IMR-90 (cell line): Measurements from ENCODE around the gene LTBP2. TPM values are rescaled to one million over a fixed set of nuclear protein-coding genes. Genes with fewer than 3 reads are reported as not detected.

Experiments
- ATAC-seq: fragments of 200-7000 bp; cut with Tn5 transposase; 2 replicates; pipeline ENCODE4 v1.9.1; 2020; ENCODE audit warnings: low read depth, mild to moderate bottlenecking, moderate library complexity
- BruUV-seq: library from RNA; stranded (reverse); fragments of 400-500 nt; replicated peaks from 2 replicates; lab custom pipeline; 2021; lab: Mats Ljungman, UMichigan
- CTCF ChIA-PET: fragments of 300-600 bp; formaldehyde crosslinking; extraction: SDS; loops from one replicate; lab custom pipeline; 2021; ENCODE audit warnings: antibody characterized with exemption; lab: Yijun Ruan, JAX
- POLR2A ChIA-PET: fragments of 300-600 bp; sonication (Branson Sonifier 250); formaldehyde crosslinking; loops from one replicate; lab custom pipeline; 2022; ENCODE audit warnings: antibody characterized with exemption; ENCODE audit not compliant: unreplicated experiment; lab: Charles Lee
- DNase-seq: peaks from one replicate; pipeline ENCODE4 v3.0.0; 2013
- H2AFZ ChIP-seq: replicated peaks from 2 replicates; pipeline ENCODE3; 2013; ENCODE audit warnings: low read length, mild to moderate bottlenecking; ENCODE audit not compliant: poor library complexity
- H2AK5ac ChIP-seq: 2 replicates; pipeline ENCODE4 v1.6.1; 2013; ENCODE audit warnings: low read depth, low read length, inconsistent platforms
- H2AK9ac ChIP-seq: replicated peaks from 2 replicates; pipeline ENCODE3; 2013; ENCODE audit warnings: mild to moderate bottlenecking, low read depth, low read length, moderate library complexity; ENCODE audit not compliant: poor library complexity
- H2BK120ac ChIP-seq: 2 replicates; pipeline ENCODE4 v1.6.1; 2013; ENCODE audit warnings: low read depth, low read length, inconsistent platforms
- H2BK15ac ChIP-seq: 3 replicates; pipeline ENCODE4 v1.6.1; 2013; ENCODE audit warnings: low read depth, low read length, inconsistent platforms
- H2BK20ac ChIP-seq: 2 replicates; pipeline ENCODE4 v1.6.1; 2013; ENCODE audit warnings: low read depth, mild to moderate bottlenecking, inconsistent platforms, low read length, moderate library complexity
- H2BK5ac ChIP-seq: 2 replicates; pipeline ENCODE4 v1.6.1; 2013; ENCODE audit warnings: mild to moderate bottlenecking, low read depth, low read length, inconsistent platforms; ENCODE audit not compliant: poor library complexity, severe bottlenecking
- H3K14ac ChIP-seq: replicated peaks from 2 replicates; pipeline ENCODE4 v1.6.1; 2013; ENCODE audit warnings: low read depth, low read length, inconsistent platforms
- H3K18ac ChIP-seq: 2 replicates; pipeline ENCODE4 v1.6.1; 2013; ENCODE audit warnings: low read depth, low read length, control low read depth
- H3K23ac ChIP-seq: 2 replicates; pipeline ENCODE4 v1.6.1; 2013; ENCODE audit warnings: low read depth, low read length, inconsistent platforms
- H3K27ac ChIP-seq: 2 replicates; pipeline ENCODE4 v1.5.1; 2013; ENCODE audit warnings: mild to moderate bottlenecking, control low read depth, low read length; ENCODE audit not compliant: insufficient read depth
- H3K27me3 ChIP-seq: 2 replicates; pipeline ENCODE4 v1.6.1; 2013; ENCODE audit warnings: low read length; ENCODE audit not compliant: control insufficient read depth, insufficient read depth
- H3K36me3 ChIP-seq: 2 replicates; pipeline ENCODE4 v1.6.1; 2013; ENCODE audit warnings: low read length, mixed read lengths; ENCODE audit not compliant: control insufficient read depth, insufficient read depth
- H3K4ac ChIP-seq: 2 replicates; pipeline ENCODE4 v1.6.1; 2013; ENCODE audit warnings: low read depth, low read length, inconsistent platforms
- H3K4me1 ChIP-seq: 2 replicates; pipeline ENCODE4 v1.6.1; 2013; ENCODE audit warnings: low read length, mixed read lengths; ENCODE audit not compliant: control insufficient read depth, insufficient read depth
- H3K4me2 ChIP-seq: 2 replicates; pipeline ENCODE4 v1.6.1; 2013; ENCODE audit warnings: low read depth, mild to moderate bottlenecking, control low read depth, low read length, moderate library complexity
- H3K4me3 ChIP-seq: 2 replicates; pipeline ENCODE4 v1.5.1; 2013; ENCODE audit warnings: low read depth, mild to moderate bottlenecking, control low read depth, low read length, moderate library complexity; ENCODE audit not compliant: insufficient read depth
- H3K56ac ChIP-seq: 2 replicates; pipeline ENCODE4 v1.6.1; 2013; ENCODE audit warnings: low read length, inconsistent platforms; ENCODE audit not compliant: insufficient read depth; ENCODE audit errors: extremely low read depth
- H3K79me1 ChIP-seq, 2 experiments: 2 replicates each; pipeline ENCODE4 v1.6.1; 2013; ENCODE audit warnings: low read length in 2 of 2, inconsistent platforms in 1 of 2, low read depth in 1 of 2
- H3K9ac ChIP-seq: 2 replicates; pipeline ENCODE4 v1.6.1; 2013; ENCODE audit warnings: low read depth, low read length, control low read depth
- H3K9me1 ChIP-seq: 2 replicates; pipeline ENCODE4 v1.6.1; 2013; ENCODE audit warnings: low read length, inconsistent platforms; ENCODE audit not compliant: insufficient read depth
- H3K9me3 ChIP-seq: 2 replicates; pipeline ENCODE4 v1.6.1; 2013; ENCODE audit warnings: low read length; ENCODE audit not compliant: control insufficient read depth, insufficient read depth
- H4K20me1 ChIP-seq: 2 replicates; pipeline ENCODE4 v1.6.1; 2013; ENCODE audit warnings: low read length, inconsistent platforms; ENCODE audit not compliant: insufficient read depth
- H4K5ac ChIP-seq: 2 replicates; pipeline ENCODE4 v1.6.1; 2013; ENCODE audit warnings: mild to moderate bottlenecking, low read depth, low read length, control low read depth
- H4K8ac ChIP-seq, 2 experiments: 2 replicates each; pipeline ENCODE4 v1.6.1; 2013; ENCODE audit warnings: low read depth in 2 of 2, low read length in 2 of 2, control low read depth in 1 of 2, inconsistent platforms in 1 of 2
- H4K91ac ChIP-seq: 2 replicates; pipeline ENCODE4 v1.6.1; 2013; ENCODE audit warnings: low read depth, low read length, inconsistent platforms; ENCODE audit not compliant: insufficient read depth
- BHLHE40 ChIP-seq: fragments of 150-350 bp; IDR thresholded peaks from 2 replicates; pipeline ENCODE4 v1.6.1; 2016; ENCODE audit warnings: mild to moderate bottlenecking, low read depth, low read length
- CEBPB ChIP-seq: IDR thresholded peaks from 2 replicates; pipeline ENCODE4 v1.6.1; 2012; ENCODE audit warnings: low read depth, low read length, improper control_type of control experiment
- FOS ChIP-seq: fragments of 150-350 bp; IDR thresholded peaks from 2 replicates; pipeline ENCODE4 v1.6.1; 2016; ENCODE audit warnings: low read depth, low read length
- MAFK ChIP-seq: IDR thresholded peaks from 2 replicates; pipeline ENCODE4 v1.6.1; 2012; ENCODE audit warnings: low read depth, low read length, improper control_type of control experiment
- MAZ ChIP-seq: IDR thresholded peaks from 2 replicates; pipeline ENCODE4 v1.6.1; 2012; ENCODE audit warnings: low read depth, mild to moderate bottlenecking, low read length, improper control_type of control experiment, moderate library complexity, borderline replicate concordance
- MXI1 ChIP-seq: IDR thresholded peaks from 2 replicates; pipeline ENCODE4 v1.6.1; 2012; ENCODE audit warnings: low read depth, mild to moderate bottlenecking, low read length, moderate library complexity, borderline replicate concordance
- NFE2L2 ChIP-seq: fragments of 150-350 bp; IDR thresholded peaks from 2 replicates; pipeline ENCODE4 v1.6.1; 2016; ENCODE audit warnings: low read depth, mild to moderate bottlenecking, low read length
- POLR2A ChIP-seq: IDR thresholded peaks from 2 replicates; pipeline ENCODE4 v1.6.1; 2012; ENCODE audit warnings: mild to moderate bottlenecking, low read depth, low read length
- RCOR1 ChIP-seq: IDR thresholded peaks from 2 replicates; pipeline ENCODE4 v1.6.1; 2012; ENCODE audit warnings: mild to moderate bottlenecking, low read length, improper control_type of control experiment; ENCODE audit not compliant: insufficient replicate concordance
- SMC3 ChIP-seq: fragments of 150-350 bp; IDR thresholded peaks from 2 replicates; pipeline ENCODE4 v1.6.1; 2016; ENCODE audit warnings: low read depth, mild to moderate bottlenecking, antibody characterized with exemption, low read length, moderate library complexity
- WGBS, 2 experiments: methylation state at CpG; one replicate each; pipeline versions ENCODE4 v1.1.5 to v1.1.7; 2013; ENCODE audit warnings: missing lambda C conversion rate in 2 of 2; ENCODE audit not compliant: insufficient read length in 1 of 2; ENCODE audit errors: extremely low coverage in 2 of 2; 5-methylcytosine and 5-hydroxymethylcytosine counted together
- dilution Hi-C: fragments of 300-500 bp; cut with HindIII; formaldehyde crosslinking; loops from one replicate; pipeline ENCODE4 v1.14.3; 2018; ENCODE audit warnings: low sequenced_read_pairs; ENCODE audit not compliant: unreplicated experiment
- in situ Hi-C: fragments of 300-500 bp; cut with MboI; formaldehyde crosslinking; loops from 3 replicates; pipeline ENCODE4 v1.14.3; 2019; ENCODE audit warnings: low sequenced_read_pairs, inconsistent platforms, mixed read lengths
- intact Hi-C: fragments of 100-400 bp; cut with micrococcal nuclease; formaldehyde crosslinking; loops from 2 replicates; pipeline ENCODE4 v1.10.0; 2022
- polyA plus RNA-seq, 3 experiments: library from polyadenylated mRNA; depleted of rRNA; stranded (reverse); fragments of >200 nt; gene quantifications; 2 replicates each; pipeline ENCODE4 v1.2.3, GENCODE V29; 2012; ENCODE audit warnings: low replicate concordance in 1 of 3
- total RNA-seq: library from RNA; depleted of rRNA; stranded (reverse); fragments of >200 nt; gene quantifications from 2 replicates; pipeline ENCODE4 v1.2.3, GENCODE V29; 2012
- TF ChIP-seq, protein P1 (sequence below): fragments of 150-350 bp; IDR thresholded peaks from 2 replicates; pipeline ENCODE4 v1.6.1; 2017; ENCODE audit warnings: mild to moderate bottlenecking, antibody characterized with exemption, low read length, low read depth
- TF ChIP-seq, protein P2 (sequence below): conservative IDR thresholded peaks from 2 replicates; pipeline ENCODE4 v1.5.1; 2012; ENCODE audit warnings: mild to moderate bottlenecking, low read depth, low read length, improper control_type of control experiment

The LTBP2 gene
- total and polyA plus RNA-seq, 2 of the 4 experiments (the other 2 are of a cell fraction), result 23.8 to 79.3 TPM

DNA sequence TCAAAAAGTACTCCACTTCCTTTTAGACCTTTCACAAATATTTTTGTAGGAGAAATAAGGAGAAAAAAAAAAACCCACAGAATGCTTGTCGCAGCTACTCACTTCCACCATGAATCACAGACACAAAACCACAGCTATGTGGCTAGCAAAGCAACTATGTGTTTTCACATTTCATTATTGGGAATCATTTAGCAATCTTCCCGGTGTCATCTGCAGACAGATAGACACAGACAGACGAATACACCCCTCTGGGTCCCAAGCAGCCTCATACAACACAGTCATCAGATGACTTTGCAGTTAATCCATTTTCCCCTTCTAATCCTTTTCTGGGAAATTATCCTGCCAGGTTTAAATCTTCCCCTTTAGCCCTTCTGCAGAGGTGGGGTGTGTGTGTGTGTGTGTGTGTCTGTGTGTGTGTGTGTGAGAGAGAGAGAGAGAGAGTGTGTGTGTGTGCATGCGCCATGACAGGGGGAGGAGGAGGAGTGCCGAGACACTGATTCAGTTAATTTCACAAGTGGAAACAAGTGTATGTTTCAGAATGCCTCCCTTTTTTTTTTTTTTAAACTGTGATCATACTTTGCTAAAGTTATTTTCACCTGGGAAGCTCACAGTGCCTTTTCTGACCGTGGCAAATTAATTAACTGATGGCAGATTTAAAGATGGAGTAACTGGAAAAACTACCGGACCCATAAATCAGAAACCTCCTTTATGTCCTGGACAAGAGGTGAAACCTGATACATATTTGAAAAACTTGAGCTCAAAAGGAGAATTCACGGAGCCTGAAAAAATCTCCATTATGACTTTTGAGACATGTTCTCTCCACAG, 39.9 kb downstream of the LTBP2 start:
- in situ Hi-C loops (no loop called here), intact Hi-C loops (loop anchor here (5.0 kb wide), 1 partner anchor 35 kb away; no protein-coding TSS in a partner anchor), dilution Hi-C loops (no loop called here)
- H4K91ac ChIP-seq, result peak overlapping the region; percentile 99
- H2BK120ac ChIP-seq, result peak overlapping the region; percentile 100
- H2BK20ac ChIP-seq, result peak overlapping the region; percentile 99
- H4K5ac ChIP-seq, result peak overlapping the region; percentile 77
- peak overlapping the region; percentile 98 for H2BK15ac ChIP-seq
- ATAC-seq, result peak; percentile 79
- peak overlapping the region; percentile 86 for H3K18ac ChIP-seq
- H2BK5ac ChIP-seq, result peak overlapping the region; percentile 100
- H3K9me1 ChIP-seq, result peaks cover 60% of the 10 kb centered on the region
- H3K14ac ChIP-seq, result peak overlapping the region; percentile 99
- H3K4me3 ChIP-seq, result peak overlapping the region; percentile 42
- peak overlapping the region; percentile 60 for H2AFZ ChIP-seq
- peak overlapping the region; percentile 99 for H3K56ac ChIP-seq
- peak overlapping the region; percentile 94 for H3K9ac ChIP-seq
- H3K9me3 ChIP-seq, result no peaks in the 10 kb centered on the region
- peaks cover 58% of the 10 kb centered on the region for H3K4me1 ChIP-seq
- ChIA-PET POLR2A (interaction anchor here (0.6 to 2.4 kb wide), 10 partner anchors 9 to 138 kb away, joined by 3 to 9 read pairs (median 4); partner anchors contain the start of gene LTBP2), CTCF (interaction anchor here (0.5 to 1.3 kb wide), 5 partner anchors 9 to 772 kb away, joined by 3 to 7 read pairs (median 4); no protein-coding TSS in a partner anchor)
- DNase-seq, result peak; percentile 100
- H3K27ac ChIP-seq, result peak overlapping the region; percentile 98
- H4K20me1 ChIP-seq, result no peaks in the 10 kb centered on the region; the same call in 1 of the 2 replicates
- H3K4ac ChIP-seq, result peak overlapping the region; percentile 99
- no CpG with 5 or more reads among the region's 8 CpGs for WGBS, 2 experiments
- H3K36me3 ChIP-seq, result no peaks in the 10 kb centered on the region
- peak overlapping the region; percentile 100 for H2AK9ac ChIP-seq
- H4K8ac ChIP-seq, result peak overlapping the region; percentile 93 to 97
- peak overlapping the region; percentile 87 for H3K4me2 ChIP-seq
- BruUV-seq, result no TSS peak
- H3K79me1 ChIP-seq, result peaks cover 34 to 78% of the 10 kb centered on the region in 2 experiments
- H3K23ac ChIP-seq, result peak overlapping the region; percentile 97
- TF ChIP-seq CEBPB (peak; percentile 96), FOS (peak; percentile 97), BHLHE40 (peak; percentile 40), NFE2L2 (peak; percentile 93), SMC3 (no peak; the same call in 1 of the 2 replicates), RCOR1 (peak; percentile 95), MAZ (peak; percentile 75; the same call in 1 of the 2 replicates), MXI1 (no peak), POLR2A (peak; percentile 36; the same call in 1 of the 2 replicates), MAFK (peak; percentile 71)
- TF ChIP-seq, protein P1, sequence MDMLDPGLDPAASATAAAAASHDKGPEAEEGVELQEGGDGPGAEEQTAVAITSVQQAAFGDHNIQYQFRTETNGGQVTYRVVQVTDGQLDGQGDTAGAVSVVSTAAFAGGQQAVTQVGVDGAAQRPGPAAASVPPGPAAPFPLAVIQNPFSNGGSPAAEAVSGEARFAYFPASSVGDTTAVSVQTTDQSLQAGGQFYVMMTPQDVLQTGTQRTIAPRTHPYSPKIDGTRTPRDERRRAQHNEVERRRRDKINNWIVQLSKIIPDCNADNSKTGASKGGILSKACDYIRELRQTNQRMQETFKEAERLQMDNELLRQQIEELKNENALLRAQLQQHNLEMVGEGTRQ, result no peak
- TF ChIP-seq, protein P2, sequence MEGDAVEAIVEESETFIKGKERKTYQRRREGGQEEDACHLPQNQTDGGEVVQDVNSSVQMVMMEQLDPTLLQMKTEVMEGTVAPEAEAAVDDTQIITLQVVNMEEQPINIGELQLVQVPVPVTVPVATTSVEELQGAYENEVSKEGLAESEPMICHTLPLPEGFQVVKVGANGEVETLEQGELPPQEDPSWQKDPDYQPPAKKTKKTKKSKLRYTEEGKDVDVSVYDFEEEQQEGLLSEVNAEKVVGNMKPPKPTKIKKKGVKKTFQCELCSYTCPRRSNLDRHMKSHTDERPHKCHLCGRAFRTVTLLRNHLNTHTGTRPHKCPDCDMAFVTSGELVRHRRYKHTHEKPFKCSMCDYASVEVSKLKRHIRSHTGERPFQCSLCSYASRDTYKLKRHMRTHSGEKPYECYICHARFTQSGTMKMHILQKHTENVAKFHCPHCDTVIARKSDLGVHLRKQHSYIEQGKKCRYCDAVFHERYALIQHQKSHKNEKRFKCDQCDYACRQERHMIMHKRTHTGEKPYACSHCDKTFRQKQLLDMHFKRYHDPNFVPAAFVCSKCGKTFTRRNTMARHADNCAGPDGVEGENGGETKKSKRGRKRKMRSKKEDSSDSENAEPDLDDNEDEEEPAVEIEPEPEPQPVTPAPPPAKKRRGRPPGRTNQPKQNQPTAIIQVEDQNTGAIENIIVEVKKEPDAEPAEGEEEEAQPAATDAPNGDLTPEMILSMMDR, result no peak
- no peaks in the 10 kb centered on the region for H3K27me3 ChIP-seq
- H2AK5ac ChIP-seq, result peak overlapping the region; percentile 99
